Measurements from ENCODE around the gene ZNF423. TPM values are rescaled to one million over a fixed set of nuclear protein-coding genes. Genes with fewer than 3 reads are reported as not detected.
A peak's percentile ranks its signal among the peaks of the same experiment; 100 is the strongest.

The ZNF423 gene
- total RNA-seq, 1 experiment from 2014 or later: 0.20 TPM

DNA sequence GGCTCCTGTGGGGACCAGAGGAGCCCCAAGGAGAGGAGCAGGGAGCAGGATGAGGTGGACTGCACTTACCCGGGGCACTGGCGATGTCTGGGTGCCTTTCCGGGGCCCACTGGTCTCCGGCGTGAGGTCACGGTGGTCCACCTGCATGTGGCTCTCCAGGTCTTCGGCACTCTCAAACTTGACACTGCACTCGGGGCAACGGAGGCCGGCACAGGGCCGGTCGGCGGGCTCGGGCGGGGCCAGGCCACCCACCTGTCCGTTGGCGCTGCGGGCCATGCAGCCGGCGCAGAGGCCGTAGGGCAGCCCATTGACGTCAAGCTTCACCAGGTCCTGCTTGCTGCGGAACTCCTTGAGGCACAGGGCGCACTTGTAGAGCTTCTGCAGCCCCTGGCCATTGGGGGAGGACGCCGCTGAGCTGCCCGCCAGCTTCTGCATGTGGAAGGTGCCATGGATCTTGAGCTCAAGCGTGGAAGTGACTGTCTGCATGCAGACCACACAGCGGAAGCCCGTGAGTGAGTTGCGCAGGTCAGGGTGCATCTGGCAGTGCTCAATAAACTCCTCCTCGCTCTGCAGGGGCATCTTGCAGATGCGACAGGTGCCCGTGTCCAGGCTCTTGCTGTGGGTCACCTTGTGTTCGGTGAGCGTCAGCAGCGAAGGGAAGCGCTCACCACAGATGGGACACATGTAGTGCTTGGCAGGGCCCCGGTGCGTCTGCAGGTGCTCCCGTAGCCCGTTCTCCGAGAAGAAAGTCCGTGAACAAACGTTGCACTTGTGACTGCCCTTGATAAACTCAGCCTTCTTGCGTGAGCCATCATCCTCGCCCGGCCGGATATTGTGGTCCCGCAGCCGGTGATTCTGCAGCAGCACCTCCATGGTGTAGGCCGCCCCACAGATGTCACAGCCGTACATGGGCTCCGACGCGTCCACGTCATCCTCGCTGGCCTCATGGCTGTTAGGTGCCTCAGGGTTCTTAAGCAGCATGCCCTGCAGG is 220.0 kb downstream of the ZNF423 start:
- CTCF ChIA-PET: no interaction called here
- BruUV-seq (replicated peaks): no TSS peak

DNA sequence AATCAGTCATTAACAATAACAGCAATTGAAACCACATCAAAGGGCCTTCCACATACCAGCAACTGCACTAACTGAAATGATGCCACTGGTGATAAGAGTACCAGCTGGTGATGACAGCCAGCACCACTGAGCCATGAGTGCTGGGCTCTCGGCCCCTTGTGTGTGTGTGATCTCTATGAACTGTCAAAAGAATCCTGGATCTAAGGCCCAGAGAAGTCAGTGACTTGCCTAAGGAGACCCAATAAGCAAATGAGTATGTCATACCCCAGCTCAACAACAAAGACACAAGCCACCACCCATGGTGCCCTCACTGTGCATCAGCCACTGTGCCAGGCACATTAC is 220.9 kb downstream of the ZNF423 start:
- peaks cover 12% of the 10 kb centered on the region for H3K27me3 Mint-ChIP-seq (ENCODE audit: insufficient read depth, unreplicated experiment)
- ChIA-PET CTCF (no interaction called here), POLR2A (no interaction called here)
- Histone ChIP-seq H3K36me3 (ENCODE audit: control insufficient read depth, insufficient read depth, low read length) (no peaks in the 10 kb centered on the region), H3K4me1 (no peaks in the 10 kb centered on the region), H3K27me3 (replicated peaks; ENCODE audit: control insufficient read depth, insufficient read depth, low read length) (peaks cover 3% of the 10 kb centered on the region), H3K9me3 (no peaks in the 10 kb centered on the region), H3K4me3 (ENCODE audit: low read depth, low read length) (no peak overlapping the region)
- no peaks in the 10 kb centered on the region for H3K36me3 Mint-ChIP-seq (ENCODE audit: insufficient read depth, unreplicated experiment)
- no peak overlapping the region for H3K27ac Mint-ChIP-seq (ENCODE audit: unreplicated experiment)
- TF ChIP-seq, protein P1, sequence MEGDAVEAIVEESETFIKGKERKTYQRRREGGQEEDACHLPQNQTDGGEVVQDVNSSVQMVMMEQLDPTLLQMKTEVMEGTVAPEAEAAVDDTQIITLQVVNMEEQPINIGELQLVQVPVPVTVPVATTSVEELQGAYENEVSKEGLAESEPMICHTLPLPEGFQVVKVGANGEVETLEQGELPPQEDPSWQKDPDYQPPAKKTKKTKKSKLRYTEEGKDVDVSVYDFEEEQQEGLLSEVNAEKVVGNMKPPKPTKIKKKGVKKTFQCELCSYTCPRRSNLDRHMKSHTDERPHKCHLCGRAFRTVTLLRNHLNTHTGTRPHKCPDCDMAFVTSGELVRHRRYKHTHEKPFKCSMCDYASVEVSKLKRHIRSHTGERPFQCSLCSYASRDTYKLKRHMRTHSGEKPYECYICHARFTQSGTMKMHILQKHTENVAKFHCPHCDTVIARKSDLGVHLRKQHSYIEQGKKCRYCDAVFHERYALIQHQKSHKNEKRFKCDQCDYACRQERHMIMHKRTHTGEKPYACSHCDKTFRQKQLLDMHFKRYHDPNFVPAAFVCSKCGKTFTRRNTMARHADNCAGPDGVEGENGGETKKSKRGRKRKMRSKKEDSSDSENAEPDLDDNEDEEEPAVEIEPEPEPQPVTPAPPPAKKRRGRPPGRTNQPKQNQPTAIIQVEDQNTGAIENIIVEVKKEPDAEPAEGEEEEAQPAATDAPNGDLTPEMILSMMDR (IDR thresholded peaks at IDR 0.05; ENCODE audit: insufficient read depth in 1 of 2, low read depth in 1 of 2, low read length in 1 of 2, severe bottlenecking in 1 of 2, unreplicated experiment in 1 of 2): no peak
- H3K4me1 Mint-ChIP-seq (ENCODE audit: low read depth, unreplicated experiment): no peaks in the 10 kb centered on the region
- intact Hi-C loops (cut with micrococcal nuclease; ENCODE audit: unreplicated experiment): no loop called here
- no peak for DNase-seq
- no TSS peak for BruUV-seq (replicated peaks)
- H3K4me3 Mint-ChIP-seq (ENCODE audit: unreplicated experiment): no peak overlapping the region
- no peaks in the 10 kb centered on the region for H3K9me3 Mint-ChIP-seq (ENCODE audit: unreplicated experiment)

More for the DNA sequence above, 220.0 kb downstream of the ZNF423 start:
- H3K9me3 Mint-ChIP-seq (ENCODE audit: unreplicated experiment): no peaks in the 10 kb centered on the region
- H3K27ac Mint-ChIP-seq (ENCODE audit: unreplicated experiment): no peak overlapping the region
- H3K27me3 ChIP-seq (replicated peaks; ENCODE audit: control insufficient read depth, insufficient read depth, low read length): peaks cover 3% of the 10 kb centered on the region
- H3K36me3 ChIP-seq (ENCODE audit: control insufficient read depth, insufficient read depth, low read length): no peaks in the 10 kb centered on the region
- H3K27me3 Mint-ChIP-seq (ENCODE audit: insufficient read depth, unreplicated experiment): peaks cover 15% of the 10 kb centered on the region
- H3K4me3 ChIP-seq (ENCODE audit: low read depth, low read length): no peak overlapping the region
- TF ChIP-seq, protein P1 (IDR thresholded peaks at IDR 0.05; ENCODE audit: insufficient read depth in 1 of 2, low read depth in 1 of 2, low read length in 1 of 2, severe bottlenecking in 1 of 2, unreplicated experiment in 1 of 2): no peak
- H3K4me3 Mint-ChIP-seq (ENCODE audit: unreplicated experiment): no peak overlapping the region
- H3K4me1 Mint-ChIP-seq (ENCODE audit: low read depth, unreplicated experiment): no peaks in the 10 kb centered on the region
- no peaks in the 10 kb centered on the region for H3K9me3 ChIP-seq
- intact Hi-C loops (cut with micrococcal nuclease; ENCODE audit: unreplicated experiment): no loop called here
- no peaks in the 10 kb centered on the region for H3K4me1 ChIP-seq
- POLR2A ChIA-PET: no interaction called here
- H3K36me3 Mint-ChIP-seq (ENCODE audit: insufficient read depth, unreplicated experiment): no peaks in the 10 kb centered on the region
- DNase-seq: peak in 1 of 2 experiments; percentile 25

DNA sequence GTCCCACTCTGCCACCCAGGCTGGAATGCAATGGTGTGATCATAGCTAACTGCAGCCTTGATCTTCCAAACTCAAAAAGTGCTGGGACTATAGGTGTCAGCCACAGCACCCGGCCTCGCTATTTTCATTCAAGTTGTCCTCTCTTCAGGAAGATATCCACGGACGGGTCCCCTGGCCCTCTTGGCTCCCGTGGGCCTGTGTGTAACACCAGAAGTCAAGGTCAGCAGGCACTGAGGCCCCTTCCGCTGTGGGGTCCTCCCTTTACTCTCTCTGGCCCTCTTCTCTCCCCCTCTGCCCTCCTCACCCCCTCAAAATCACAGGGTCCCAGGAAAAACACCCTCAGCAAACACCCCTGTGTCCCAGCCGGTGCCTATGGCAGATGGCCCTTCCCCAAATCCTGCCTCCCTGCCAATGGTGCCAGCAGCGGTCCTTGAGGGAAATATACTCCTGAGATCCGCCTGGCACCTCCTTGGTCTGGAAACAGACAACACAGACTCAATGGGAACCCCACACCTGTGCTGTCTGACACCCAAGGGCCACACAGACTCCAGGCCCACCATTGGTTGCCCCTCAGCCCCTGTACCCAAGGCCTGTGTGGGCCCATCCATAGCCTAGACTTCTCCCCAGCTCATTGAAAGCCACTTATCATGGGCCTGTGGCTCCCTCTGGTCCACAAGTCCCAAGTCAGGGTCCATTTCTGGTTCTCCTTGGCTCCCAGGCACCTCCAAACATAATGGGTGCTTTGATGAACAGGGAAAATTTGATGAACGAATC is 221.5 kb downstream of the ZNF423 start:
- peak in 1 of 2 experiments; percentile 25 for DNase-seq
- Mint-ChIP-seq H3K4me3 (ENCODE audit: unreplicated experiment) (no peak overlapping the region), H3K9me3 (ENCODE audit: unreplicated experiment) (no peaks in the 10 kb centered on the region), H3K27ac (ENCODE audit: unreplicated experiment) (no peak overlapping the region), H3K4me1 (ENCODE audit: low read depth, unreplicated experiment) (no peaks in the 10 kb centered on the region), H3K27me3 (ENCODE audit: insufficient read depth, unreplicated experiment) (peaks cover 12% of the 10 kb centered on the region), H3K36me3 (ENCODE audit: insufficient read depth, unreplicated experiment) (no peaks in the 10 kb centered on the region)
- ChIA-PET CTCF (no interaction called here), POLR2A (no interaction called here)
- TF ChIP-seq, protein P1 (IDR thresholded peaks at IDR 0.05; ENCODE audit: insufficient read depth in 1 of 2, low read depth in 1 of 2, low read length in 1 of 2, severe bottlenecking in 1 of 2, unreplicated experiment in 1 of 2): no peak
- Histone ChIP-seq H3K27me3 (replicated peaks; ENCODE audit: control insufficient read depth, insufficient read depth, low read length) (peaks cover 1% of the 10 kb centered on the region), H3K36me3 (ENCODE audit: control insufficient read depth, insufficient read depth, low read length) (no peaks in the 10 kb centered on the region), H3K9me3 (no peaks in the 10 kb centered on the region), H3K4me1 (no peaks in the 10 kb centered on the region), H3K4me3 (ENCODE audit: low read depth, low read length) (no peak overlapping the region)
- intact Hi-C loops (cut with micrococcal nuclease; ENCODE audit: unreplicated experiment): no loop called here
- BruUV-seq (replicated peaks): no TSS peak
